ES-I3 (cell line): ENCODE data around the gene FOLR1.
"Not testable (repeated sequence)": the region's sequence is repeated elsewhere in the genome, so short reads cannot be mapped to it uniquely, and the experiment has no call there.

Experiments used
- H3K36me3 ChIP-seq: 2 replicates; pipeline ENCODE4 v1.6.1; 2013; ENCODE audit warnings: mild to moderate bottlenecking, low read length, control low read depth, moderate library complexity; ENCODE audit not compliant: insufficient read depth
- H3K4me1 ChIP-seq: 2 replicates; pipeline ENCODE4 v1.6.1; 2013; ENCODE audit warnings: mild to moderate bottlenecking, control low read depth, low read length; ENCODE audit not compliant: insufficient read depth
- H3K9ac ChIP-seq: 2 replicates; pipeline ENCODE4 v1.6.1; 2013; ENCODE audit warnings: low read depth, mild to moderate bottlenecking, low read length, moderate library complexity
- H3K9me3 ChIP-seq: 2 replicates; pipeline ENCODE4 v1.6.1; 2013; ENCODE audit warnings: mild to moderate bottlenecking, low read length, moderate library complexity; ENCODE audit not compliant: control insufficient read depth, insufficient read depth

FOLR1 gene

DNA sequence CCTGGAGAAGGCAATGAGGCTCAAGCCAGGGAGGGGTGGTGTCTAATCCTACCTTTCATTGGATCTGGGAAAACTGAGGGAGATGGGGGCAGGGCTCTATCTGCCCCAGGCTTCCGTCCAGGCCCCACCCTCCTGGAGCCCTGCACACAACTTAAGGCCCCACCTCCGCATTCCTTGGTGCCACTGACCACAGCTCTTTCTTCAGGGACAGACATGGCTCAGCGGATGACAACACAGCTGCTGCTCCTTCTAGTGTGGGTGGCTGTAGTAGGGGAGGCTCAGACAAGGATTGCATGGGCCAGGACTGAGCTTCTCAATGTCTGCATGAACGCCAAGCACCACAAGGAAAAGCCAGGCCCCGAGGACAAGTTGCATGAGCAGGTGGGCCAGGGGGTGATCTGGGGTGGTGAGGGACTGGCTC is at the start of gene FOLR1:
FOLR1 (plus strand) TSS at position 180 of the 421 bp plus-strand sequence; CDS start at position 214, 34 bp downstream.
- H3K4me1 ChIP-seq: peaks cover 7% of the 10 kb centered on the region; the same call in 1 of the 2 replicates

DNA sequence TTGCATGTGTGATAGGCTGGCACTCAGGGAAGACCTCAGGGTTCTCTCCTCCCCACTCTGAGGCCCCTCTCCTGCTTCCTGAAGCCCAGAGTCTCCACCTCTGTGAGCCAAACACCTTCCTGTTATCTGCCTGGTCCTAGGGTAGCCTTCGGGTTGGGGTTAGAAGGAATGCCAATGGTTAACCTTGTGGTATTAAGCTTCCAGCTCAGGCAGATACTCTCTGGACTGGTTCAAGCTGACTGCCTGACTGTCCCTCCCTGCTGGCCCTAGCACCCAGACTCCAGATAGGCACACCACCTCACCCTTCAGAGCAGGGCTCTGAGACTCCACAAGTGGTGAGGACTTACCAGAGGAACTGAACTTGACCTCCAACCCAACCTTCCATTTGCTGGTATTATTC is 49.4 kb upstream of the FOLR1 start:
- not testable (repeated sequence) for H3K9me3 ChIP-seq, H3K9ac ChIP-seq, H3K36me3 ChIP-seq, H3K4me1 ChIP-seq

More for the DNA sequence above, at the start of gene FOLR1:
- Histone ChIP-seq H3K9ac (no peak within 1 kb of the TSS), H3K36me3 (no peaks in the 10 kb centered on the region; the same call in 1 of the 2 replicates), H3K9me3 (no peaks in the 10 kb centered on the region)

DNA sequence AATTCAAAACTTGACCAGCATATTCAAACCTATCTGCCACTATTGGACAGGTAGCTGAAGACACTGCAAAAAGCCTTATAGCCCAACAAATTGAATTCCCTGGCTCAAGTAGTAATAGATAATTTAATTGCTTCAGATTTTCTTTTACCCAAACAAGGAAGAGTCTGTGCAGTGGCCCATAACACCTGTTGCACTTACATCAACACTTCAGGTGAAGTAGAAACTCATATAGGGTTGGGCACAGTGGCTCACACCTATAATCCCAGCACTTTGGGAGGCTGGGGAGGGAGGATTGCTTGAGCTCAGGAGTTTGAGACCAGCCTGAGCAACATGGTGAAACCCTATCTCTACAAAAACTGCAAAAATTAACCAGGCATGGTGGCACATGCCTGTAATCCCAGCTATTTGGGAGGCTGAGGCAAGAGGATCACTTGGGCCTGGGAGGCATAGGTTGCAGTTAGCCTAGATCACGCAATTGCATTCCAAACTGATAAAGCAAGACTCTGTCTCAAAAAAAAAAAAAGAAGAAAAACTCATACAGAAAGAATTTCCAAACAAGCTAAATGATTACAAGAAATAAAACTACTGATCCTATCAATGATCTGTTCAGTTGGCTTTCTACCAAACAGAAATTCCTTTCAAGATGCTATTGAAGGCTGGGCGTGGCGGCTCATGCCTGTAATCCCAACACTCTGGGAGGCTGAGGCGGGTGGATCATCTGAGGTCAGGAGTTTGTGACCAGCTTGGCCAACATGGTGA is 47.0 kb upstream of the FOLR1 start:
- Histone ChIP-seq H3K4me1 (no peaks in the 10 kb centered on the region), H3K36me3 (no peaks in the 10 kb centered on the region), H3K9ac (no peak overlapping the region), H3K9me3 (no peaks in the 10 kb centered on the region)

DNA sequence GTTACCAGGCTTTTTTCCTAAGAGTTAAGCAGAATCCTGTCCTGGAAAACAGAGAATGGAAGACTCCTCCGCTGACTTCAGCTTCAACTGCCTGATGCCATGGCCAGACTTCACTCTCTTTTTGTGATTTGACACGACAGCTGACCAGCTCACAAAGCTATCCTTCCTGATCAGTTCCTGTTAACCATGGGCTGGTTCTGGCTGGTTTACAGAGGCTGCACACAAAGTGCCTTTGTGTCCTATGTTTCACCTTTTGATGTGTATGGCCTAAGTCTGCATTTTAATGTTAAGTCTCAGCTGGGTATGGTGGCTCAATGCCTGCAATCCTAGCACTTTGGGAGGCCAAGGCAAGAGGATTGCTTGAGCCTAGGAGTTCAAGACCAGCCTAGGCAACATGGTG is 45.3 kb upstream of the FOLR1 start:
- no peak overlapping the region for H3K9ac ChIP-seq
- H3K36me3 ChIP-seq: no peaks in the 10 kb centered on the region
- H3K9me3 ChIP-seq: no peaks in the 10 kb centered on the region
- no peaks in the 10 kb centered on the region for H3K4me1 ChIP-seq

DNA sequence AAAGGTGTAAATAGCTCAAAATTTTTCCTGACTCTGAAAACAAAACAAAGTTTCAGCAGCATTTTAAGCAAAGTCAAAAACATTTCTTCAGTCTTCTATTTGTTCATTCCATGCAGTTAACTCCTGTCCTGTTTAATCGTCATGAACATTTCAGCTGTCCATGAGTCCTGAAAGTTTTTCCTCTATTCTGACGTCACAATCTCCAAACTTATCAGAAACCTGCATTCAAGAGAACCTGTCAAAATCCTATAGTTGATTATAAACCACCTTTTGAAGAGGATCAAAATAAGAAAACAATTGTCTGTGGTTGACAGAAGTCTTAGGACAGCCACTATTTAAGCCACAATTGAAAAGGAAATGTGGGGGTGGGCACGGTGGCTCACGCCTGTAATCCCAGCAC is 41.1 kb upstream of the FOLR1 start:
- H3K9ac ChIP-seq: no peak overlapping the region
- H3K9me3 ChIP-seq: no peaks in the 10 kb centered on the region
- no peaks in the 10 kb centered on the region for H3K36me3 ChIP-seq
- H3K4me1 ChIP-seq: no peaks in the 10 kb centered on the region

DNA sequence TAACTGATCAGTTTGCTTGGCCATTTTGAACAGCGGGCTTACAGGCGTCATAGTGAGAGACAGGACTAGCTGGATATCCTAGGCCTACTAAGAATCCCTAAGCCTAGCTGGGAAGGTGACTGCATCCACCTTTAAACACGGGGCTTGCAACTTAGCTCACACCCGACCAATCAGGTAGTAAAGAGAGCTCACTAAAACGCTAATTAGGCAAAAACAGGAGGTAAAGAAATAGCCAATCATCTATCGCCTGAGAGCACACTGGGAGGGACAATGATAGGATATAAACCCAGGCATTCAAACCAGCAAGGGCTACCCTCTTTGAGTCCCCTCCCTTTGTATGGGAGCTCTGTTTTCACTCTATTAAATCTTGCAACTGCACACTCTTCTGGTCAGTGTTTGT is 38.1 kb upstream of the FOLR1 start:
- H3K4me1 ChIP-seq, H3K36me3 ChIP-seq, H3K9ac ChIP-seq, H3K9me3 ChIP-seq: not testable (repeated sequence)

DNA sequence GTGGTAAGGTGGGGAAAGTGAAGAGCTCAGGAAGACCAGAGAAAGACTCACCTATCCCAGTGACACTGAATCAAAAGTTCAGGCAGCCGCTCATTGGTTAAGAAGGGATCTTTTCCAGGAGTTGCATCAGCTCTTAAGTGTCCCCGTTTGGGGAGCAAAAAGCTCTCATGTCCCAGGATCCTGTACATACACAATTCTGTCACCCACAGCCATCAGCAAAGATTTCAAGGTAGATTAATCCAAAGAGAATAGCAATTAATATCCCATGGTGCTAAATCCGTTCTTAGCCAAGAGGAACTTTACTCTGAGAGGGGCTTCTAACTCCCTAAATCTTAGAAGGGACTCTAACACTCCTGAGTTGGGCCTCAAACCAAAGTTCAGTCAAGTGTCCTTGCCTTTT is 37.1 kb upstream of the FOLR1 start:
- no peak overlapping the region for H3K9ac ChIP-seq
- no peaks in the 10 kb centered on the region for H3K36me3 ChIP-seq
- H3K4me1 ChIP-seq: no peaks in the 10 kb centered on the region
- H3K9me3 ChIP-seq: no peaks in the 10 kb centered on the region

DNA sequence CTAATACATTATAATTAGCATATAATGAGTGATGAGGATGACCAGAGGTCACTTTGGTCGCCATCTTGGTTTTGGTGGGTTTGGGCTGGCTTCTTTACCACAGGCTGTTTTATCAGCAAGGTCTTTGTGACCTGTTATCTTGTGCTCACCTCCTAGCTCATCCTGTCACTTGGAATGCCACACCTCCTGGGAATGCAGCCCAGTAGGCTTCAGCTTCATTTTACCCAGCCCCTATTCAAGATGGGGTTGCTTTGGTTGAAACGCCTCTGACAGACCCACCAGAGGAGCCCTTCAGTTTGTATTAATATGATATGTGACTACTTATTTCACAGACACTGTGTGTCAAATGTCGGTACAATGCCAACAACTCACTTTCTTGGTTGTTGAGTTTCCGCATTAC is 36.2 kb upstream of the FOLR1 start:
- no peaks in the 10 kb centered on the region for H3K4me1 ChIP-seq
- H3K36me3 ChIP-seq: no peaks in the 10 kb centered on the region
- no peak overlapping the region for H3K9ac ChIP-seq
- no peaks in the 10 kb centered on the region for H3K9me3 ChIP-seq

DNA sequence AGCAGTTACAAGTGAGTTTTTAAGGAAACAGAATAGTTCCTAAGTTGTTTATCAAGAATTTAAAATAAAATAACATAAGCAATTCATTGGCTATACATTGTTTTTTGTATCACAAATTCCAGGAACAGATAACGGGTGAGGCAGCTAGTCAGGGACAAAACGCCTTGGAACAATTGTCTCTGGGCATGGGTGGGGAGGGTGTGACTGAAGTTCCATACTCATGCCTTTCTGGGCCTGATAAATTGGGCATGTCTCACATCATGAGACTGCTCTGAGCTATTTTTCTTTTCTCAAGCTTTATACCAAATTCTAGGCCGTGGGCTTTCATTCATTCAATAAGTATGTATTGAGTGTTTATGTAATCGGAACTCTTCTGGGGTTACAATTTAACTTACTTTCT is 34.8 kb upstream of the FOLR1 start:
- H3K9ac ChIP-seq: no peak overlapping the region
- no peaks in the 10 kb centered on the region for H3K4me1 ChIP-seq
- H3K9me3 ChIP-seq: no peaks in the 10 kb centered on the region; the same call in 1 of the 2 replicates
- H3K36me3 ChIP-seq: no peaks in the 10 kb centered on the region

DNA sequence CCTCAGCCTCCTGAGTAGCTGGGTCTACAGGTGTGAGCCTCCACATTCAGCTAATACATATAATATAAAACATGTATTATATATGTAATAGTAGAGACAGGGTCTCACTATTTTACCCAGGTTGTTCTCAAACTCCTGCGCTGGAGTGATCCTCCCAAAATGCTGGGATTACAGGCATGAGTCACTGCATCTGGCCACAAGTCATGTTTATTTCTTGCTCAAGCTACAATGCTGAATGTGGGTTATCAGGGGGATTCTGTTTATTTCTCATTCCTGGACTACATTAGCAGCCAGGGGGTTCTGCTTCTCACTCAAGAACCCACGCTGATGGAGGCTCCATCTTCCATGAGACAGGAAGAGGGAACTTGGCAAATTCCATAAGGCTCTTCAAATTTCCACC is 31.6 kb upstream of the FOLR1 start:
- no peaks in the 10 kb centered on the region for H3K36me3 ChIP-seq
- no peaks in the 10 kb centered on the region for H3K4me1 ChIP-seq
- no peak overlapping the region for H3K9ac ChIP-seq
- H3K9me3 ChIP-seq: no peaks in the 10 kb centered on the region; the same call in 1 of the 2 replicates

DNA sequence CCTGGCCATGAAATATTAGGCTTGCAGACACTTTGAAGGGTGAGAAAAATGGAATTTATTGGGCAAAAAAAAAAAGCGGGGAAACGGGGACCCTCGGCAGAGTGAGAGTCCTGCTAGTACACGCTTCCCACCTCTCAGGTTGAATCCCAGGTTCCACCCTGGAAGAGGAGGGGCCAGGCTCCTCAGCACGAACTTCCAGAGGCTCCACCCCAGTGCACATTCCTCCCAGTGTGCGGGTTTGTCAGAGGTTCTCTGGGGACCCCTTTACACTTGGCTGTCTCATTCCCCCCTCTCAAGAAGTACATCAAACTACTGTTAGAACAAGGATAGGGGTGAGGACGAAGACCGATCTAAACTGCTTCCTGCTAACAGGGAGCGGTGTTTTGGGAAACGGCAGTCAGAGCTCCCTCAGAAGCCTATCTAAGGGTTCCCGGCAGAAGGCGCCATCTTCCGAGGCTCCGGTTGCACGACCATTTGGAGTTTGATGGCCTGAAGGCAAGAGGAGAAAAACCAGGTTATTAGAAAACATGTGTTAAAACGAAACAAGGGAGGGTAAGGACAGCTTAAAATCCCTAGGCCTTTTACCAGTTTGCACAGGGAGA is 28.9 kb upstream of the FOLR1 start:
- Histone ChIP-seq H3K9me3 (no peaks in the 10 kb centered on the region; the same call in 1 of the 2 replicates), H3K4me1 (no peaks in the 10 kb centered on the region), H3K36me3 (no peaks in the 10 kb centered on the region), H3K9ac (no peak overlapping the region)

DNA sequence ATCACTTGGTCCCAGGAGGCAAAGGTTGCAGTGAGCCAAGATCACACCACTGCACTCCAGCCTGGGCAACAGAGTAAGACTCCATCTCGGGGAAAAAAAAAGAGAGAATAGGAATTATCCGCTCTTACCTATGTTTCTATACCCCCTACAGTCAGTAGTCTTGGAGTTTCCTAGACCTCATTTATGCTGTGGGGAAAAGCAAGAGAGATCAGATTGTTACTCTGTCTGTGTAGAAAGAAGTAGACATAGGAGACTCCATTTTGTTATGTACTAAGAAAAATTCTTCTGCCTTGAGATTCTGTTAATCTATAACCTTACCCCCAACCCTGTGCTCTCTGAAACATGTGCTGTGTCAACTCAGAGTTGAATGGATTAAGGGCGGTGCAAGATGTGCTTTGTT is 27.8 kb upstream of the FOLR1 start:
- not testable (repeated sequence) for H3K9me3 ChIP-seq, H3K9ac ChIP-seq, H3K4me1 ChIP-seq

DNA sequence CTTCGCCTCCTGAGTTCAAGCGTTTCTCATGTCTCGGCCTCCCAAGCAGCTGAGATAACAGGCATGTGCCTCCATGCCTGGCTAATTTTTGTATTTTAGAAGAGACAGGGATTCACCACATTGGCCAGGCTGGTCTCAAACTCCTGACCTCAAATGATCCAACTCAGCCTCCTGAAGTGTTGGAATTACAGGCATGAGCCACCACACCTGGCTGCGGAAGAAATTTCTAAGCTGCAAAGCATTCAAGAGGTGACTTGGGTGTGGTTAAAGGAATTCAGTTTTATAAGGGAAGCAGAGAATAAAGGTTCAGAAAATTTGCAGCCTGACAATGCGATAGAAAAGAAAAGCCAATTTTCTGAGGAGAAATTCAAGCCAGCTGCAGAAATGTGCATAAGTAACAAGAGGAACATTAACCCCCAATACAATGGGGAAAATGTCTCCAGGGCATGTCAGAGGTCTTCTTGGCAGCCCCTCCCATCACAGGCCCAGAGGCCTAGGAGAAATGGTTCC is 22.8 kb upstream of the FOLR1 start:
- H3K9me3 ChIP-seq, H3K4me1 ChIP-seq, H3K36me3 ChIP-seq, H3K9ac ChIP-seq: not testable (repeated sequence)

More for the DNA sequence above, 27.8 kb upstream of the FOLR1 start:
- not testable (repeated sequence) for H3K36me3 ChIP-seq

DNA sequence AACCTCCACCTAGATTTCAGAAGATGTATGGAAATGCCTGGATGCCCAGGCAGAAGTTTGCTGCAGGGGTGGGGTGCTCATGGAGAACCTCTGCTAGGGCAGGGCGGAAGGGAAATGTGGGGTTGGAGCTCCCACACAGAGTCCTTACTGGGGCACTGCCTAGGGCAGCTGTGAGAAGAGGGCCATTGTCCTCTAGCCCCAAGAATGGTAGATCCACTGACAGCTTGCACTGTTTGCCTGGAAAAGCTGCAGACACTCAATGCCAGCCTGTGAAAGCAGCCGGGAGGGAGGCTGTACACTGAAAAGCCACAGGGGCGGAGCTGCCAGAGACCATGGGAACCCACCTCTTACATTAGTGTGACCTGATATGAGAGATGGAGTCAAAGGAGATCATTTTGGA is 22.2 kb upstream of the FOLR1 start:
- not testable (repeated sequence) for H3K4me1 ChIP-seq, H3K9ac ChIP-seq, H3K36me3 ChIP-seq, H3K9me3 ChIP-seq

DNA sequence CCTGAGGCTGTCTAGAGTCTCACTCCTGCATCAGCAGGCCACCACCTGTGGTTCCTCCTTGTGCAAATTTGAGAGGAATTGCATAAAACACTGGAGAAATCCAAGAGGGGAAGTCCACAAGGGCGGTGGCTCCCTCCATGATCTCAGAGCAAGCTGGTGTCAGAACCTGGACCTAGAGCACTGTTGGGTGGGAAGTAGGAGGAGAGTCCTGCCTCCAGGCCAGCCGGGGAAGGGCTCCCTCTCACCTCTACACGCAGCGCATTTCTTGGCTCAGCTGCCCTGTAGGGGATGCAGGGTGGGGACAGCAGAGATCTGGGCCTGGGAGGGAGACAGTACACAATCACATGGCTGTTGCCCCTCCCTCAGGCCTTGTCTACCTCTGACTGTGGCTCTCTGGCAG is 19.9 kb upstream of the FOLR1 start:
- not testable (repeated sequence) for H3K4me1 ChIP-seq, H3K9me3 ChIP-seq, H3K9ac ChIP-seq, H3K36me3 ChIP-seq
